Measurements from ENCODE around the gene TUBGCP2. TPM values are rescaled to one million over a fixed set of nuclear protein-coding genes. Genes with fewer than 3 reads are reported as not detected.

Gene TUBGCP2
- total RNA-seq, 3 donors from 2014 or later: 48.1 to 63.4 (median 58.8) TPM

- DNase-seq: peak in 2 of 3 donors; percentile 62 to 64
Measured at GRCh38 chr10:133335246-133336117, 26.8 kb upstream of the TUBGCP2 start.

GRCh38 chr10:133334503-133335245 lies 26.0 kb upstream of the TUBGCP2 start:
- Histone ChIP-seq H3K36me3 (ENCODE audit: low read depth) (no peaks in the 10 kb centered on the region), H3K4me3 (no peak overlapping the region), H3K9me3 (no peaks in the 10 kb centered on the region), H3K4me1 (ENCODE audit: low read depth) (peaks cover 18% of the 10 kb centered on the region)
- no peak for DNase-seq
- intact Hi-C loops (cut with DNase I, micrococcal nuclease): no loop called here
- peak; percentile 39 for ATAC-seq
- TF ChIP-seq CTCF (IDR thresholded peaks at IDR 0.05): no peak

More at GRCh38 chr10:133335246-133336117, 26.8 kb upstream of the TUBGCP2 start:
- intact Hi-C loops (cut with DNase I, micrococcal nuclease): no loop called here
- Histone ChIP-seq H3K9me3 (no peaks in the 10 kb centered on the region), H3K36me3 (ENCODE audit: low read depth) (no peaks in the 10 kb centered on the region), H3K4me1 (ENCODE audit: low read depth) (peaks cover 14% of the 10 kb centered on the region), H3K4me3 (no peak overlapping the region)
- peak; percentile 51 for ATAC-seq
- no peak for TF ChIP-seq CTCF (IDR thresholded peaks at IDR 0.05)

GRCh38 chr10:133332936-133333699 lies 24.4 kb upstream of the TUBGCP2 start:
- Histone ChIP-seq H3K4me3 (no peak overlapping the region), H3K4me1 (ENCODE audit: low read depth) (peaks cover 19% of the 10 kb centered on the region), H3K9me3 (no peaks in the 10 kb centered on the region), H3K36me3 (ENCODE audit: low read depth) (no peaks in the 10 kb centered on the region)
- intact Hi-C loops (cut with DNase I, micrococcal nuclease): no loop called here
- DNase-seq (no peak), ATAC-seq (no peak)
- TF ChIP-seq CTCF (IDR thresholded peaks at IDR 0.05): no peak

GRCh38 chr10:133329491-133330202 lies 21.0 kb upstream of the TUBGCP2 start:
- peak; percentile 92 for TF ChIP-seq CTCF (IDR thresholded peaks at IDR 0.05)
- DNase-seq (peak; percentile 80 to 92 (median 90)), ATAC-seq (peak; percentile 93)
- Histone ChIP-seq H3K4me1 (ENCODE audit: low read depth) (peaks cover 19% of the 10 kb centered on the region), H3K9me3 (no peaks in the 10 kb centered on the region), H3K4me3 (no peak overlapping the region), H3K36me3 (ENCODE audit: low read depth) (no peaks in the 10 kb centered on the region)
- intact Hi-C loops (cut with DNase I, micrococcal nuclease): no loop called here

All from mucosa of descending colon (tissue), 3 donors.